Naive thymus-derived CD4-positive, alpha-beta T cell (primary cell): Measurements from ENCODE around the gene TMEM94. TPM values are rescaled to one million over a fixed set of nuclear protein-coding genes. Genes with fewer than 3 reads are reported as not detected.

Experiments
- ATAC-seq: fragments of 150-1000 bp; cut with Tn5 transposase; 2 replicates; pipeline ENCODE4 v1.10.0; 2021; ENCODE audit warnings: mild to moderate bottlenecking, moderate library complexity
- CTCF ChIA-PET: fragments of 350-600 bp; sonication (Branson Sonifier 250); formaldehyde crosslinking; loops from one replicate; lab custom pipeline; 2021; ENCODE audit warnings: antibody characterized with exemption; lab: Charles Lee
- POLR2A ChIA-PET: fragments of 350-600 bp; sonication (Branson Sonifier 250); formaldehyde crosslinking; loops from one replicate; lab custom pipeline; 2021; ENCODE audit warnings: antibody characterized with exemption, inconsistent platforms; lab: Charles Lee
- DNase-seq, 9 donors: peaks; one replicate each; pipeline versions ENCODE4 v3.0.0 to v3.0.0-alpha.2; 2020 to 2022; ENCODE audit warnings: mixed read lengths in 1 of 9
- H3K27ac ChIP-seq: one replicate; pipeline ENCODE4 v1.7.0; 2013; ENCODE audit warnings: mild to moderate bottlenecking, low read depth, low read length, moderate library complexity
- H3K27me3 ChIP-seq, 2 donors: one replicate each; pipeline ENCODE4 v1.7.0; 2013; ENCODE audit warnings: low read length in 2 of 2, mild to moderate bottlenecking in 2 of 2, moderate library complexity in 2 of 2; ENCODE audit not compliant: control insufficient read depth in 2 of 2, insufficient read depth in 2 of 2
- H3K36me3 ChIP-seq, 3 experiments: 1 replicate in 2 of 3; 2 replicates in 1 of 3; pipeline ENCODE4 v1.7.0; 2013; ENCODE audit warnings: low read length in 3 of 3, mild to moderate bottlenecking in 3 of 3, moderate library complexity in 1 of 3; ENCODE audit not compliant: insufficient read depth in 3 of 3, control insufficient read depth in 2 of 3
- H3K4me1 ChIP-seq, 2 donors: one replicate each; pipeline ENCODE4 v1.7.0; 2013; ENCODE audit warnings: low read length in 2 of 2, mild to moderate bottlenecking in 2 of 2, moderate library complexity in 1 of 2; ENCODE audit not compliant: control insufficient read depth in 2 of 2, insufficient read depth in 2 of 2
- H3K4me3 ChIP-seq: 2 replicates; pipeline ENCODE4 v1.7.0; 2013; ENCODE audit warnings: mild to moderate bottlenecking, low read length
- H3K9me3 ChIP-seq, 3 experiments: 1 replicate in 2 of 3; 2 replicates in 1 of 3; pipeline ENCODE4 v1.7.0; 2013; ENCODE audit warnings: low read length in 3 of 3; ENCODE audit not compliant: control insufficient read depth in 2 of 3
- H3K27ac Mint-ChIP-seq, 9 donors: one replicate each; pipeline ENCODE4 v1.8.0; 2020 to 2022; ENCODE audit warnings: mixed read lengths in 9 of 9, mild to moderate bottlenecking in 8 of 9, moderate library complexity in 5 of 9, inconsistent platforms in 2 of 9
- H3K27me3 Mint-ChIP-seq, 5 donors: one replicate each; pipeline ENCODE4 v1.8.0; 2021 to 2022; ENCODE audit warnings: mixed read lengths in 5 of 5, mild to moderate bottlenecking in 1 of 5
- H3K36me3 Mint-ChIP-seq, 5 donors: one replicate each; pipeline ENCODE4 v1.8.0; 2020 to 2022; ENCODE audit warnings: mixed read lengths in 5 of 5, mild to moderate bottlenecking in 3 of 5, inconsistent platforms in 1 of 5
- H3K4me1 Mint-ChIP-seq, 7 donors: one replicate each; pipeline ENCODE4 v1.8.0; 2020 to 2022; ENCODE audit warnings: mixed read lengths in 7 of 7, mild to moderate bottlenecking in 3 of 7, inconsistent platforms in 1 of 7
- H3K4me3 Mint-ChIP-seq, 10 donors: one replicate each; pipeline ENCODE4 v1.8.0; 2020 to 2022; ENCODE audit warnings: mild to moderate bottlenecking in 10 of 10, mixed read lengths in 10 of 10, moderate library complexity in 6 of 10, inconsistent platforms in 2 of 10
- H3K9me3 Mint-ChIP-seq, 11 donors: one replicate each; pipeline ENCODE4 v1.8.0; 2020 to 2022; ENCODE audit warnings: mixed read lengths in 11 of 11, mild to moderate bottlenecking in 4 of 11, inconsistent platforms in 1 of 11, moderate library complexity in 1 of 11
- intact Hi-C, 2 donors: fragments of 100-400 bp; cut with micrococcal nuclease; formaldehyde crosslinking; loops; one replicate each; pipeline ENCODE4 v1.15.1; 2023
- polyA plus RNA-seq, 2 donors: library from polyadenylated mRNA; unstranded; fragments of 300-500 nt; fragmentation: Illumina TruSeq; gene quantifications; one replicate each; pipeline ENCODE4 v1.2.3, GENCODE V29; 2021
- total RNA-seq, 6 experiments: library from RNA in 5 of 6; stranded (reverse) in 5 of 6; gene quantifications; 1 replicate in 5 of 6; 2 replicates in 1 of 6; pipeline ENCODE4 v1.2.3 and lab custom pipeline; 2021 to 2026

The TMEM94 gene
- total and polyA plus RNA-seq, 7 experiments from 2014 or later = 11.7 to 97.2 (median 77.1) TPM

DNA sequence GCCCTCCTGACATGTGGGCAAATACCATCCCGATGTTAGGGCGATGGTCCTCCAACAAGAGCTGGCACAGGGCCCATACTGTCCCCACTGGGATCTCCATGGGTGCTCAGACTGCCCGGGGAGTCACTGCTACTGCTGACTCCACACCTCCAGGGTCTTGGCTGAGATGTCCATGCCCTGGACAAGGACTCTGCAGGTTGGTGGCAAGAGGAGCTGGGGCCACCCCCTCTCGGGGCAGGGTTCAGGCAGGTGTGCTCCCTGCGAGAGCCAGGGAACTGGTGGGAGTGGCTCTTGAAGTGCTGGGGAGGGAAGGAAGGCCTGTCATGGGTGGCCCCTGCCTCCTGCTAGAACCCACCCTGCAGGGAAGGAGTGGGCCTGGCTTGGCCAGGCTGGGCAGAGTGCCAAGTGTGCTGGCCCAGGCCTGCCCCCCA lies 52.5 kb downstream of the TMEM94 start:
- Histone ChIP-seq H3K9me3 (no peaks in the 10 kb centered on the region), H3K27me3 (no peaks in the 10 kb centered on the region), H3K27ac (no peak overlapping the region), H3K4me1 (no peaks in the 10 kb centered on the region), H3K4me3 (no peak overlapping the region), H3K36me3 (no peaks in the 10 kb centered on the region)
- no peak for ATAC-seq
- CTCF ChIA-PET = interaction anchor here (1.1 kb wide), 1 partner anchor 53 kb away, joined by 3 read pairs; the partner anchor contains the start of gene TMEM94
- no peak overlapping the region for H3K27ac Mint-ChIP-seq
- intact Hi-C loops = no loop called here
- H3K4me3 Mint-ChIP-seq = no peak overlapping the region
- H3K9me3 Mint-ChIP-seq = no peaks in the 10 kb centered on the region
- no peak for DNase-seq
- H3K4me1 Mint-ChIP-seq = peaks cover 0 to 3% (median 0%) of the 10 kb centered on the region in 7 donors
- H3K27me3 Mint-ChIP-seq = peaks cover 0 to 11% (median 0%) of the 10 kb centered on the region in 5 donors
- no peaks in the 10 kb centered on the region for H3K36me3 Mint-ChIP-seq
- POLR2A ChIA-PET = interaction anchor here (0.6 kb wide), 1 partner anchor 11 kb away, joined by 3 read pairs; no protein-coding TSS in a partner anchor

DNA sequence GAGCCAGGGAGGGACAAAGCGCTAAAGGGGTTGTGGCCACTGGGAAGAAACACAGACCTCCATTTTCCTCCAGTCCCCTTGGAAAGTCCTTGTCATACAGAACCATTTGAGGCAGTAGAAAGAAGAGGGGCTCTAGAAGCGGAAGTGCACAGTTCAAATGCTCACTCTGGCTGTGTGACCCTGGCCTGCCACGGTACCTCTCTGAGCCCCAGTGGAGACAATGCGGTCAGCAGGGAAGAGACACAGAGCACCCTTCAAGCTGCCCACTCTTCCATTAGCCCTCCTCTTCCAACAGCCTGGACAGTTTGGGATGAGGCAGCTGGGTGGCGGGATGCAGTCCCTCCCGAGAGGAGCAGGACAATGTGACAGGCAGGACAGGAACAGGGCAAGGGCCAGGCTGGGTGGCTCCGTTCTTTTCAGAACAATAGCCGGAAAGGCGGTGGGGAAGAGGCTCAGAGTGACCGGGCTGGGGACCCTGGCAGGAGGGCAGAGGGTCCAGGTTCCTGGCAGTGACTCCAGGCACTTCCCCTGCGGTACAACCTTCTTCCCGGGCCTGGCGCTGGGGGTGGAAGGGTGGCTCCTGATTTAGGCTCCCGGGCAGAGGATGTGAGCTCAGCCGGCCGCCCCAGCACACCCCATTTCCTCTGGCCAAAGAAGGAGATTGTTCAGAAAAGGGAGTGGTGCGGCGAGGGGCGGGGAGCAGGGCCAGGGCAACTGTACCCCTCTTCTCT lies 53.3 kb downstream of the TMEM94 start:
- H3K4me1 Mint-ChIP-seq = peaks cover 0 to 2% (median 0%) of the 10 kb centered on the region in 7 donors

GRCh38 chr17:75511270-75511609 lies 54.8 kb downstream of the TMEM94 start:
- intact Hi-C loops = no loop called here

More for the DNA sequence above, 53.3 kb downstream of the TMEM94 start:
- no peaks in the 10 kb centered on the region for H3K36me3 ChIP-seq
- ATAC-seq (no peak), DNase-seq (no peak)
- intact Hi-C loops = no loop called here
- no peaks in the 10 kb centered on the region for H3K9me3 ChIP-seq
- H3K4me1 ChIP-seq = no peaks in the 10 kb centered on the region
- Mint-ChIP-seq H3K36me3 (no peaks in the 10 kb centered on the region), H3K27me3 (peaks cover 0 to 14% (median 0%) of the 10 kb centered on the region in 5 donors), H3K27ac (peak overlapping the region in 1 of 9 donors; percentile 10), H3K9me3 (no peaks in the 10 kb centered on the region), H3K4me3 (no peak overlapping the region)
- POLR2A ChIA-PET = interaction anchor here (0.9 kb wide), 1 partner anchor 8 kb away, joined by 3 read pairs; no protein-coding TSS in a partner anchor
- H3K4me3 ChIP-seq = no peak overlapping the region
- H3K27ac ChIP-seq = no peak overlapping the region
- CTCF ChIA-PET = interaction anchor here (1.1 kb wide), 1 partner anchor 53 kb away, joined by 3 read pairs; the partner anchor contains the start of gene TMEM94
- no peaks in the 10 kb centered on the region for H3K27me3 ChIP-seq

GRCh38 chr17:75511610-75512575 lies 55.5 kb downstream of the TMEM94 start:
- CTCF ChIA-PET = interaction anchor here (1.9 kb wide), 1 partner anchor 83 kb away, joined by 4 read pairs; no protein-coding TSS in a partner anchor
- Mint-ChIP-seq H3K4me1 (peaks cover 0 to 2% (median 0%) of the 10 kb centered on the region in 7 donors), H3K9me3 (no peaks in the 10 kb centered on the region), H3K27ac (no peak overlapping the region), H3K4me3 (no peak overlapping the region), H3K36me3 (no peaks in the 10 kb centered on the region), H3K27me3 (peaks cover 0 to 14% (median 0%) of the 10 kb centered on the region in 5 donors)
- no peaks in the 10 kb centered on the region for H3K9me3 ChIP-seq
- no peak overlapping the region for H3K4me3 ChIP-seq
- no peaks in the 10 kb centered on the region for H3K27me3 ChIP-seq
- no peaks in the 10 kb centered on the region for H3K36me3 ChIP-seq
- ATAC-seq (no peak), DNase-seq (no peak)
- intact Hi-C loops = no loop called here
- POLR2A ChIA-PET = interaction anchor here (1.2 kb wide), 1 partner anchor 14 kb away, joined by 3 read pairs; the partner anchor contains the start of gene LLGL2
- no peak overlapping the region for H3K27ac ChIP-seq
- no peaks in the 10 kb centered on the region for H3K4me1 ChIP-seq

More at GRCh38 chr17:75511270-75511609, 54.8 kb downstream of the TMEM94 start:
- ChIA-PET POLR2A (interaction anchor here (0.7 to 1.2 kb wide), 2 partner anchors 15 to 218 kb away, joined by 3 to 4 read pairs; partner anchors contain the start of gene LLGL2), CTCF (no interaction called here)
- Mint-ChIP-seq H3K27me3 (peaks cover 0 to 14% (median 0%) of the 10 kb centered on the region in 5 donors), H3K4me3 (no peak overlapping the region), H3K9me3 (no peaks in the 10 kb centered on the region), H3K4me1 (peaks cover 0 to 2% (median 0%) of the 10 kb centered on the region in 7 donors), H3K27ac (no peak overlapping the region), H3K36me3 (no peaks in the 10 kb centered on the region)
- Histone ChIP-seq H3K4me3 (no peak overlapping the region), H3K4me1 (no peaks in the 10 kb centered on the region), H3K36me3 (no peaks in the 10 kb centered on the region), H3K27me3 (no peaks in the 10 kb centered on the region), H3K9me3 (no peaks in the 10 kb centered on the region), H3K27ac (no peak overlapping the region)
- DNase-seq (no peak), ATAC-seq (no peak)

- Mint-ChIP-seq H3K9me3 (no peaks in the 10 kb centered on the region), H3K36me3 (peaks cover 0 to 5% (median 0%) of the 10 kb centered on the region in 5 donors), H3K27ac (peak overlapping the region in 1 of 9 donors; percentile 28), H3K4me1 (peaks cover 9 to 13% (median 11%) of the 10 kb centered on the region in 7 donors), H3K27me3 (peaks cover 0 to 14% (median 0%) of the 10 kb centered on the region in 5 donors), H3K4me3 (peak overlapping the region in 4 of 10 donors; percentile 34 to 66 (median 62))
- H3K4me3 ChIP-seq = no peak overlapping the region
- DNase-seq (no peak), ATAC-seq (no peak)
- POLR2A ChIA-PET = no interaction called here
- no peaks in the 10 kb centered on the region for H3K27me3 ChIP-seq
- no peaks in the 10 kb centered on the region for H3K9me3 ChIP-seq
- peaks cover 9 to 11% of the 10 kb centered on the region in 2 donors for H3K4me1 ChIP-seq
- H3K27ac ChIP-seq = no peak overlapping the region
- CTCF ChIA-PET = interaction anchor here (1.1 to 1.9 kb wide), 2 partner anchors 56 to 85 kb away, joined by 3 to 4 read pairs; partner anchors contain the start of gene TMEM94
- intact Hi-C loops = no loop called here
- H3K36me3 ChIP-seq = no peaks in the 10 kb centered on the region
These were observed 56.6 kb downstream of the TMEM94 start for GRCh38 chr17:75512926-75513640.
